CD4-positive, alpha-beta T cell treated with Interleukin-1 beta for 1 hour (primary cell): ENCODE measurements around the gene HEXD.
"Not testable (repeated sequence)": the region's sequence is repeated elsewhere in the genome, so short reads cannot be mapped to it uniquely, and the experiment has no call there.

Experiments used
- DNase-seq, 2 donors: peaks; one replicate each; pipeline ENCODE4 v3.0.0-alpha.2; 2020 to 2022

The HEXD gene

DNA sequence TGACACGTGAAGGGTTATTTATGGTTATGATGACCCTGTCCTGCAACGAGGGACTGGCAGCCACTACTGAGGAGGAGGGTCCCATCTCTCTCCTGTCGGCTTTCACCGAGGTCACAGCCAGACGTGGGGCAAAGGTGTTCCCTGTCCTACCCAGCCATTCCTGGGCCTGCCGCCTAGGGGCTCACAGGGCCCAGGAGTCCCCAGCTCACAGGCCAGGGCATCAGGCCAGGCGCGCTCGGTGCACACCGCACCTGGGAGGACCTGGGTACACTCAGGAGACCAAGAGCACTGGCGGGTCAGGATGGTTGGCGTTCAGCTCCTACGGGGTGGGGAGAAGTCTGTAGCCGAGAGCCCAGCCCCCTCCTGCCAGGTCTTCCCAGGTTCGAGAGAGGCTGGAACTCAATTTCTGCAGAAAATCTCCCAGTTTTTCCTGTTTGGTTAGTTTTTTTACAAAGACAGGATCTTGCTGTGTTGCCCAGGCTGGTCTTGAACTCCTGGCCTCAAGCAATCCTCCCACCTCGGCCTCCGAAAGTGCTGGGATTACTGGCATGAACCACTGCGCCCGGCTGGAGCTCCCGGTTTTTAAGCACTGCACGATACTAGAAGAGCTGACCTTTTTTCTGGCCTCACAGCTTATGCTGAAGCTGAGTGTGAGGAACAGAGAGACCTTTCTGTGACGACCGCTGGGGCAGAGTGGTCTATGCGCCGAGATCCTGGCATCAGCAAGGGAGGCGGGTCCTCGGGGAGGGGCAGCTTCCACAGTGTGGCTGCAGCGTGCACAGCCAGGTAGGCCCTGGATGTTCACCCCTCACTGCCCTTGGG lies 24.7 kb downstream of the HEXD start:
- no peak for DNase-seq

DNA sequence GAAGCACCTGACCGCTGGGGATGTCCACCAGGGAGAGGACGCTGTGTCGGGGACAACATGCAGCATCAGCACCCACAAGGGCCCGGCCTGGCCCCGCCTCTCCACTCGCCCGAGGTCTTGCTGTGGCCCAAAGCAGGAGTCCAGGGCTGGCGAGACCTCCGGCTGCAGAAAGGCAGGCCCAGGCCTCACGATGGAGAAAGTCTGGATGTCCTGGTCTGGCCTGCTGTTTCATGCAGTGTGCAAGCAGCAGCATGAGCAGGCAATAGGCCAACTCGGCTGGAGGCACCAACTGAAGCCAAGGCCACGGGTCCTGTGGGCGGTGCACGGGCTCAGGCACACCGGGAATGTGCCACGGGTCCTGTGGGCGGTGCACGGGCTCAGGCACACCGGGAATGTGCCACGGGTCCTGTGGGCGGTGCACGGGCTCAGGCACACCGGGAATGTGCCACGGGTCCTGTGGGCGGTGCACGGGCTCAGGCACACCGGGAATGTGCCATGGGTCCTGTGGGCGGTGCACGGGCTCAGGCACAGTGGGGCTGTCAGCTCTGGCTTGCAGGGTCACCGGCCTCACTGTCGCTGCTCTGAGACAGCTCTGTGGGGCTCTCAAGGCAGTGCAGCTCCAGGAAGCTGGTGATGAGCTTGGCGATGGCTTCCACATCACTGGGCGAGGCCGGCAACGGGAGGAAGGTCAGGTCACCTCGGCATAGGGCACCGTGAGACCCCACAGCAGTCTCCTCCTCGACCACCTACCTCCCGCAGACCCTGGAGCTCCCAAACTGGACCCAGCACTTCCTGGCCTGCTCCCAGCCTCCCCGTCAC lies 25.5 kb downstream of the HEXD start:
- DNase-seq: no peak

GRCh38 chr17:82444284-82444893 lies 26.2 kb downstream of the HEXD start:
- DNase-seq: no peak

- no peak for DNase-seq
Measured at GRCh38 chr17:82444941-82445521, 26.9 kb downstream of the HEXD start.

DNA sequence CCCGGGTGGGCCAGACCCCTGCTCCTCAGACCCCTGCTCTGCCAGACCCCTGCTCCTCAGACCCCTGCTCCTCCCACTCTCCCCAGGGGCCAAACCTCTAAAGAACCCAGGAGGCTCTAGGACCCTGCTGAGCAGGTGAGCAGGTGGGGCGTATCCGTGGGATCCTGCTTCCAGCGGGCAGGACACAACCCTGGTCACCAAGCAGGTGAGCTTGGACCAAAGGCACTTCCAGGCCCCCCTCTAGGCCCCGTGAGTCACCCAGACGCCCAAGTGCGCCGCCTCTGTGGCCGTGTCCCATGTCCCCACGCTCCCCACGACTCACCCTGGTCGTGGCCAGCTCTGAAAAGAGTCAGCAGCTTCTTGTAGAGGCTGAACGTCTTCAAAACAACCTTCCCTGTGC lies 27.4 kb downstream of the HEXD start:
- no peak for DNase-seq

DNA sequence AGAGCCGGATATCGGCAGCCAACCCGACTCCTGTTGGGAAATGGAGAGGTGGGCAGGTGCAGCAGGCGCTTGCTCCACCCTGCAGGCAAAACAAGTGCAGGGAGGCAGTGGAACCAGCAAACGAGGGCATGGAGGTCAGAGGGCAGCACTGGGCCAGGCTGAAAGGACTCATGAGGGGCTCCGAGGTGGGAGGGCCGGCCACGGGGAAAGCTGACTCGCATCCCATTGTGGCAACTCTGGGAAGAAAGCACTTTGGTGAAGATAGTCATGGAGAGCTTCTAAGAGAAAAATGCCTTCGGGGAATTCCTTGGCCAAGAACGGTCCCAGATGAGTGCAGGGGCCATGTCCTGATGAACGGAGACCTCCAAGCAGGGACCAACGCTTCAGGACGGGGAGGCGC lies 28.0 kb downstream of the HEXD start:
- no peak for DNase-seq

GRCh38 chr17:82446649-82447048 lies 28.5 kb downstream of the HEXD start:
- no peak for DNase-seq

DNA sequence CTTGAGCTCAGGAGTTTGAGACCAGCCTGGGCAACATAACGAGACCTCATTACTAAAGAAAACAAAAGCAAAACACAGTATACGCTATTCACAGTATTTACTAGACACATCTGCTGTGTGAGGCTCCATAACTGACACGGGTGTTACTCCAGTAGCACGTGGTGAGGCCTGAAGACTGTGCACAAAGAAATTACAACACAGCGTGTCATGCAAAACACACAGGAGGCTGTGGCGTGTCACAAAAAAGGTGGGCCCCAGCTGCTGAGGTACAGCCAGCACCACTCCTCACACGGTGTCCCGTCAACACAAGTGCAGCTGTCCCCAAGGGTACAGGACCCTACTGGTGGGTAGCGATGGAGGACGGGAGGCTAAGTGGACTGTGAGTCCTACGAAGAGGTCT lies 29.7 kb downstream of the HEXD start:
- no peak for DNase-seq

GRCh38 chr17:82449131-82449882 lies 31.2 kb downstream of the HEXD start:
- DNase-seq: peak; percentile 80 to 90

DNA sequence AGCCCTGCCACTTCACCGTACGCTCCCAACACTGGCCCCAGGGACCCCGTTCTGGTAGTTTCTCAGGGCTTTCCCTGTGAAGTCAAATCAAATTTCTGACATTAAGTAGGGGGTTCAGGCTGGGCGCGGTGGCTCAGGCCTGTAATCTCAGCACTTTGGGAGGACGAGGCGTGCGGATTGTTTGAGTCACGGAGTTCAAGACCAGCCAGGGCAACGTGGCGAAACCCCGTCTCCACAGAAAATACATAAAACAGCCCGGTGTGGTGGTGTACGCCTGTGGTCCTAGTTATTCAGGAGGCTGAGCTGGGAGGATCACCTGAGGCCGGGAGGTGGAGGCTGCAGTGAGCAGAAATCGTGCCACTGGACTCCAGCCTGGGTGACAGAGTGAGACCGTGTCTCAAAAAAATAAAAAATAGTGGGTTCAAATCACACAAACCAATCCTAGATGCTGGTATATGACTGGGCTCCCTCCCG lies 31.8 kb downstream of the HEXD start:
- DNase-seq: peak in 1 of 2 donors; percentile 25

- DNase-seq: peak; percentile 92 to 93
Measured at GRCh38 chr17:82450357-82451106, 32.4 kb downstream of the HEXD start, which contains the start of gene CYBC1. Gene CYBC1 (minus strand): TSS chr17:82450752. CDS start chr17:82449254, 1,498 bp downstream.

DNA sequence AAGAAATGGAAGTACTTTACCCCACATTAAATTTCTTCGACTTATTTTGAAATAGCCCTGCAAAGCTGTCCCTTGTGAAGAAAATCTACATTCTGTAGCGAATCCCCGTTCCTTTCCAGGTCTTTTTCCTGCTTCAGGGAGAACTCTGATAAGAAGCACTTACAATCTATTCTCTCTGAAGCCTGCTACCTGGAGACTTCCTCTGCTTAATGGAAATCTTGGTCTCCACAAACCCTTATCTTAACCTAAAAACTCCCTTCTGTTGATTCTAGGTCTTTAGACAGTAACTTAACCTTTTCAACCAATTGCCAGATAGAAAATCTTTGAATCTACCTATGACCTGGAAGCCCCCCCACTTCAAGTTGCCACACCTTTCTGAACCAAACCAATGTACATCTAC lies 34.0 kb downstream of the HEXD start:
- DNase-seq: no peak

DNA sequence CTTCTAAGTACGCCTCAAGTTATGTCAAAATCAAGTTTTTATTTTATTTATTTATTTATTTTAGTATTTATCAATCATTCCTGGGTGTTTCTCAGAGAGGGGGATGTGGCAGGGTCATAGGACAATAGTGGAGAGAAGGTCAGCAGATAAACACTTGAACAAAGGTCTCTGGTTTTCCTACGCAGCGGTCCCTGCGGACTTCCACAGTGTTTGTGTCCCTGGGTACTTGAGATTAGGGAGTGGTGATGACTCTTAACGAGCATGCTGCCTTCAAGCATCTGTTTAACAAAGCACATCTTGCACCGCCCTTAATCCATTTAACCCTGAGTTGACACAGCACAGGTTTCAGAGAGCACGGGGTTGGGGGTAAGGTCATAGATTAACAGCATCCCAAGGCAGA lies 35.0 kb downstream of the HEXD start:
- DNase-seq: not testable (repeated sequence)

DNA sequence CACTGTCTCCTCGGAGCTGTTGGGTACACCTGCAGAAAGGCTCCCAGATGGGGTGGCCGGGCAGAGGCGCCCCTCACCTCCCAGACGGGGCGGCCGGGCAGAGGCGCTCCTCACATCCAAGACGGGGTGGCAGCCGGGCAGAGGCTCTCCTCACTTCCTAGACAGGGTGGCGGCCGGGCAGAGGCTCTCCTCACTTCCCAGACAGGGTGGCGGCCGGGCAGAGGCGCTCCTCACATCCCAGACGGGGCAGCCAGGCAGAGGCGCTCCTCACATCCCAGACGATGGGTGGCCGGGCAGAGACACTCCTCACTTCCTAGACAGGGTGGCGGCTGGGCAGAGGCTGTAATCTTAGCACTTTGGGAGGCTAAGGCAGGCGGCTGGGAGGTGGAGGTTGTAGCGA lies 35.6 kb downstream of the HEXD start:
- DNase-seq: not testable (repeated sequence)

GRCh38 chr17:82457073-82457928 lies 39.2 kb downstream of the HEXD start:
- peak; percentile 11 to 26 for DNase-seq

- peak in 1 of 2 donors; percentile 96 for DNase-seq
Measured at GRCh38 chr17:82457929-82458178, 39.7 kb downstream of the HEXD start.

DNA sequence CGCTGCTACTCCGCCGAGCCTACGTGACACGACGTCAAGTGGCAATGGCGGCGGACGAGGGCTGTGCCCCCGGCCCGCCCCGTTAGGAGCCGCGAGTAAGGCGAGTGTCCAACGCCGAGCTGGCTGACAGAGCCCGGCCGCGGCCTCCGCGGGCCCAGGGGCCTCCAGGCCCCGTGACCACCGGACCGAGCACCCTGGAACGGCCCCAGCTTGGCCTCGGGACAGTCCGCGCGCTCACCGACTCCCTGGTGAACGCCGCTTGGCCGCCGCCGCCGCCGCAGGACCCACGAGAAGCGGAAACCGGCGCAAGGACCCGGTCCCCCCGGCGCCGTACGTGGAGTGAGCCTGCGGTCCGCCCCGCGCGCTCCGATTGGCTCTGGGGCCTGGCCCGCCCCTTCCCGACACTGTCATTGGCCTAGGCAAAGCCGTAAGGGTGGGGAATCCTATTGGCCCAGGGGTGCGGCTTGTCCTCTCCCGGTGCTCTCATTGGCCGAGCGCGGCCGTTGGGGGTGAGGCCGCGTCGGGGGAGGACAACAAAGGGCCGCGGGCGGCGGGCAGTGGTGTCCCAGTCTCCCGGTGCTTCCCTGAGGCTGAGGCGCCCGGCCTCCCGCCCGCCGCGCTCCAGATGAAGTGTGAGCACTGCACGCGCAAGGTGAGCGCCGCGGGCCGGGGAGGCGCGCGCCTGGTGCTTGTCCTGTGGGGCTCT lies 40.2 kb downstream of the HEXD start, which contains the start of gene NARF:
Gene NARF, plus strand, starts transcription at position 563 of the 706 bp plus-strand sequence. Its CDS starts 63 bp downstream, at position 626.
- peak; percentile 96 to 97 for DNase-seq

DNA sequence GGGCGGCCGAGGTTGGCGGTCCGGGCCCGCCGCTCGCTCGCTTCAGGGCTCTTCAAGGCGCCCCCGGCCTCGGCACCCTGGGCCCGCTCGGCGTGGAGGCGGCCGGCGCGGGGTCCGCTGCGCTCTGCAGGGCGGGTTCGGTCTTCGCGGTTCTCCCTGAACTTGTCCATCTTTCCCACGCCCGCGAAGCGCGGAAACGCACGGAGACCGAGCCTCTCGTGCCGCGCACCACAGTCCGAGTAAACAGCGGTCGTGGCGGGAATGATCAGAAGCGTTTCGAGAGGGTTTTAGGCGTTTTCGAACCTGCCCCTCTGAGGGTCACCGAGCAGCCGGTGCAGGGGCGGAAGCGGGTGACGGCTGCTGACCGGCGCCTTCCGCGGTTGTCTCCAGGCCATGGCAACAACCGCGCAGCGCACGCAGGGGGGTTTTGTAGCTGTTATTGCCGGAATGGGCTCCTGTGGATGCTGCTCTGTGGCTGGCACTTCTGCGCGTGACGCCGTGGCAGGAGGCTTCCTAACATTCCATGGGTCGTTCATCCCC lies 40.8 kb downstream of the HEXD start:
- peak; percentile 41 to 49 for DNase-seq

GRCh38 chr17:82459936-82460335 lies 41.8 kb downstream of the HEXD start:
- DNase-seq: not testable (repeated sequence)
